NCI-H1694 treated with DMSO at 0.1 percent for 48 hours (cell line): ENCODE measurements around the gene NID1.
"Not testable (repeated sequence)": the region's sequence is repeated elsewhere in the genome, so short reads cannot be mapped to it uniquely, and the experiment has no call there.

Experiments used
- DNase-seq: peaks from one replicate; lab custom pipeline; 2025; lab: John Stamatoyannopoulos, UW

The NID1 gene

GRCh38 chr1:235968831-235969230 is 96.1 kb downstream of the NID1 start:
- DNase-seq, result no peak

GRCh38 chr1:235966134-235966533 is 98.8 kb downstream of the NID1 start:
- not testable (repeated sequence) for DNase-seq

DNA sequence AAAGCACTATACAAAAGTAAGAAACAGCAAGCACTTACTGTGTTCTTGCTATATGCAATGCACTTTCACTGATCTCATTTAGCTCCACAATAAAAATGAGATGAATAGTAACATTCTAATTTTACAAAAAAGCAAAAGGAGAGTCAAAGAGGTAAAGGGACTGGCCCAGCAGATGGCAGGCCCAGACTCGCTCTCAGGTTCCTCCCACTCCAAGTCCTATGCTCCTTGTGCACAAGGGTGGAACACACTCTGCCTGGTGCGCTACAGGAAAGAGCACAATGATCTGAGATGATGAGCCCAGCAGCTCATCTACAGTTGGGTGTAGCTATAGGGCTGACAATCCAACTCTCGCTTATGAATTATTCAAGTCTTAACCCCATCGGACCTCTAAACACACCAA is 104.1 kb downstream of the NID1 start:
- no peak for DNase-seq

DNA sequence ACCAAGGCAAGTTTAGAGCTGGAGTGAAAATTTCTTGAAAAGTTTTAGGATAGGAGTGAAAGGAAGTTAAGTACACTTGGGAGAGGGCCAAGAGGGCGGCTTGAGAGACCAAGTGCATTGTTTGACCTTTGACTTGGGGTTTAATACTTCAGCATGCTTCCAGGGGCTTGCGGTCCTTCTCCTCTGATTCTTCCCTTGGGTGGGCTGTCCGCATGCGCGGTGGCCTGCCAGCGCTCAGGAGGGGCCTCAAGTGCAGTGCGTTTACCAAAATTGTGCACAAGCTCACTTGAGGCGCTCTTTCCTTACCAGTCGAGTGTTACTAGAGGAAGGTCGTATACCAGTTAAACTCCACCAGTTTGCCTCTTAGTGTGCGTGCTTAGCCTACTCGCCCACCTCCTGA is 106.9 kb downstream of the NID1 start:
- no peak for DNase-seq

DNA sequence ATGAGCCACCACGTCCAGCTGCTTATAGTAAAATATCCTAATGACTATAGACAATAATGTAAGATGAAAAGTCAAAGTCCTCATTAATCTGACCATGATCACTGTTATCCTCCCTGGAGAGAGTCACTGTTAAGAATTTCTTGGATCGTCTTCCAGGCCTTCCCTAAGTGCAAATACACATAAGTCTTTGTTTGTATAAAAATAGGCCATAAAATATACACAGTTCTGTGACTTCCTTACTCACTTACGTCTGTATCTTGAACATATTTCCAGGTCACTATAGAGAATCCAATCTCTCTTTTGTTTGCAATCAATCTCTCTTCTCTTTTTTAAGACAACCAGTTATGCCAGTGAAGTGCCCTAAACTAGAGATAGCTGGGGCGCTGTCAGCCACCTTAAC is 109.1 kb downstream of the NID1 start:
- no peak for DNase-seq

DNA sequence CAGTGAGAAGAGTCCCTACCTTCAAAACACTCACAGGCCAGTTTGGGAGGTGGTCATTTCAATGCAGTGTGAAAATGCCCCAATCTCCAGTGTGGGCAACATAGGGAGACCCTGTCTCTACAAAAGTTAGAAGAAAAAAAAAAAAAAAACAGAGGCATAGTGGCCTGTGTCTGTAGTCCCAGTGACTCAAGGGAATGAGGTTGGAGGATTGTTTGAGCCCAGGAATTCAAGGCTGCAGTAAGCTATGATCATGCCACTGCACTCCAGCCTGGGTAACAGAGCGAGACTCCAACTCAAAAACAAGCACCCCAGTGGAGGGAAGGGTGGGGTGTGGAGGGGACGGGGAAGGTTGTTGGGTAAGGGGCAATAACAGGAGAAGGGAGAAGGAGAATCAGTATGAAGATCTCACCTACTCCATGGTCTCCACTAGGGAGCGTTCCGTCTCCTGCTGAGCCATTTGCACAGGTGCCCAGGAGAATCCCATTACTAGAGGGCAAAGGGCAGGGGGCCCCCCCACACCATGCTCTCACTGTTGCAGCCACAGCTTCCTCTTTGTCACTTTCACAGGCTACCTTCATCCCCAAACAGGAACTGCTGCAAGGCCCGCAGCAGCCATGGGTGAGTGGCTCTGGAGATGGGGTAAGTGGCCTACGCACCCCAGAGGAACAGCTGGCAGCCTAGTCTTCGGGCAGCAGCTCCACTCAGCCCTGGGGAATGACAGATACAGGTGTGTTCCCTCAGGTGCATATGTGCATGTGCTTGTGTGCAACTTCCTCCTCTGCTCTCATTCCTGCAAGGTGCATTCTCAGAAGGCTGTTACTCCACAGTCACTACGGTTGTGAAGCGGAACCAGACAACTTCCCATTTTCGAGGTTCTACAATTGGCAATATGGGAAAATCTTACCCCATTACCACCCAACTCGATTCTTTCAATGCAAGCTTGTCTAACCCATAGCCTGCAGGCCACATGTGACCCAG is 110.3 kb downstream of the NID1 start:
- DNase-seq, result peak; percentile 30

- no peak for DNase-seq
Measured at GRCh38 chr1:235953801-235954200, 111.1 kb downstream of the NID1 start.

DNA sequence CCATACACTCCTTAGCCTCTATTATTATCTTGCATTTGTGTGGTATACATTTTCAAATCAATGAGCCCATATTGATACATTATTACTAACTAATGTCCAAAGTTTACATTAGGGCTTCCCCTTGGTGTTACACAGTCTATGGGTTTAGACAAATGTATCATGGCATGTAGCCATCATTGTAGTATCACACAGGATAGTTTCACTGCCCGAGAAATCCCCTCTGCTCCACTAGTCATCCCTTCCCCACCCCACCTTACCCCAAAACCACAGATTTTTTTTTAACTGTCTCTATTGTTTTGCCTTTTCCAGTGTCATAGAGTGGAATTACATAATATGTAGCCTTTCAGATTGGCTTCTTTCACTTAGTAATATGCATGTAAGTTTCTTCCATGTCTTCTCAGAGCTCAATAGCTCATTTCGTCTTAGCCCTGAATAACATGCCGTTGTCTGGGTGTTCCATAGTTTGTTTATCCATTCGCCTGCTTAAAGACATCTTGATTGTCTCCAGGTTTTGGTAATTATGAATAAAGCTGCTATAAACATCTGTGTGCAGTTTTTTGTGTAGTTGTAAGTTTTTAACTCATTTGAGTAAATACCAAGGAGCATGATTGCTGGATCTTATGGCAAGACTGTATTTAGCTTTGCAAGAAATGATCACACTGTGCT is 111.8 kb downstream of the NID1 start:
- DNase-seq, result no peak

GRCh38 chr1:235951661-235952060 is 113.2 kb downstream of the NID1 start:
- DNase-seq, result no peak

DNA sequence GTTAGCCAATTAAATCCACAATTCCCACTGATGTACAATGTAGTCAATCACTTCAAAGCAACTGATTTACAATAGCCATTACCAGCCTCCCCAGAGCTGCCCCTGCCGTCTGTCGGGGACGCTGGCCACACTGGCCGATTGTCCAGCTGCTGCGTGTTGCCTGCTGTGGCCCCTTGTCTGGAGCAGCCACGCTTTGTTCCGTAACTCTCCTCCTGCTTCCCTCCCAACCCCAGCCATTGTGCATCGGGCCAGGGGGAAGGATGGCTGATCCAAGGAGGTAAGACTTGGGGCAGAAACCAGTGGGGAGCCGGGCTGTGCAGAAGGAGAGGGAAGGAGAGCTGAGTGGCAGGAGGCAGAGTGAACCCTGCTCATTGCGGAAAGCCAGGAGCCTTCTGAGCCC is 114.6 kb downstream of the NID1 start:
- DNase-seq, result no peak

DNA sequence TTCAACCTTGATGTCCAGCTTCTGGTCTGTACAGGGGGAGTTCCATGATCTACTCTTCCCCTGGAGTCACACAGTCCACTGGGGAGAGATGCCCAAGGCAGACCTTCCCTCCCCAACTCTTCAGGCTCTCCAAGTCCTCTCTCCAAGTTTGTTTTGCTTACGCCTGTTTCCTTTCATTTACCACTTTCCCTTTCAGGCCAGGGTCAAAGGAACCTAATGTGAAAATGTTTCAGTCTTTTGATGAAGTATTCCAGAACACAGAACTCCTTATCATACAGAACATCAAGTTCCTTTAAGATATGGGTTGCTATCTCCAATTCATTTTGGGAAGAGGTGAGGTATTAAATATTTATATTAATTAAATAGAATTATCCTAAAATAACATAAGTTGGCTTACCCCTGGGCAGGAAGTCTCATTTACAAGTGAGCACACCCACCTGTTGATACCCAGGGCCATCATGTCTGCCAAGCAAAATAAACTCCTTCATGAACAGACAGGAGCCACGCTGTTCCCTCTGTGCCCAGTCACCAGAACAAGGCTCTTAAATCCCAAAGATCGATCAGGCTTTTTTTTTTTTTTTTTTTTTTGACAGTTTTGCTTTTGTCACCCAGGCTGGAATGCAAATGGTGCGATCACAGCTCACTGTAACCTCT is 116.0 kb downstream of the NID1 start:
- DNase-seq, result no peak

GRCh38 chr1:235947989-235948388 is 116.9 kb downstream of the NID1 start:
- no peak for DNase-seq

GRCh38 chr1:235946571-235946981 is 118.3 kb downstream of the NID1 start:
- peak; percentile 20 for DNase-seq

DNA sequence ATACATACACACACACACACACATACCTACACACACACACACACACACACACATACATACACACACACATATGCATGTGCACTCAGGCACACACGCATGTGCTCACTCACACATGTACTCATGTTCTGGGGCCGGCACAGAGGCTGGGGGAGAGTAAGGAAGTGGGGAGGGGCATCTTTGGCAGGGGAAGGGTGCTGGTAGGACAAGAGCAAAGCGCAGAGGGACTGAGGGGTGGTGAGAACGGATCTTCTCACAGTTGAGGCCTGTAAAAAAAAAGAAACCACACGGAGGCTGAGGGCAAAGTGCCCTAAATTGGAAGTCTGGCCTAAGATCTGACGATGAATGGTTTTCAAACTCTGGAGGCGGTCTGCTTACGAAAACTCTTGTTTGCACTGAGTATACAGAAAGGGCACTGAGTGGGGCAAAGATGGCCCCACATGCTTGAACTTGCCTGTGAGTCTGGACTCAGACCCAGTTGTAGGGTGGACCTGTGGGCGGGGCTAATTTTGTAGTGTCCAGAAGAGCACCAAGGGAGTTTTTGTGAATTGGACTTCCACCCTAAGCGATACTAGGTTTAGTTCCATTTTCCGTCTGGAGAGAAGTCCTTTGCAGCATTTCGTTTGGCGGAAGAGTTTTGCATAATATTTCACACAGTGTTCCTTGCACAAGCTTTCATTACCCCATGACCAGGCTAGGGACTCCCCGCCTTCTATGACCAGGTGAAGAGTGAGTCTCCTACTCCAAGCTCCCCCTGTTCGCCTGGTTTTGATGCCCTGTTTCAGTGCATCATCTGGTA is 118.9 kb downstream of the NID1 start:
- DNase-seq, result no peak

DNA sequence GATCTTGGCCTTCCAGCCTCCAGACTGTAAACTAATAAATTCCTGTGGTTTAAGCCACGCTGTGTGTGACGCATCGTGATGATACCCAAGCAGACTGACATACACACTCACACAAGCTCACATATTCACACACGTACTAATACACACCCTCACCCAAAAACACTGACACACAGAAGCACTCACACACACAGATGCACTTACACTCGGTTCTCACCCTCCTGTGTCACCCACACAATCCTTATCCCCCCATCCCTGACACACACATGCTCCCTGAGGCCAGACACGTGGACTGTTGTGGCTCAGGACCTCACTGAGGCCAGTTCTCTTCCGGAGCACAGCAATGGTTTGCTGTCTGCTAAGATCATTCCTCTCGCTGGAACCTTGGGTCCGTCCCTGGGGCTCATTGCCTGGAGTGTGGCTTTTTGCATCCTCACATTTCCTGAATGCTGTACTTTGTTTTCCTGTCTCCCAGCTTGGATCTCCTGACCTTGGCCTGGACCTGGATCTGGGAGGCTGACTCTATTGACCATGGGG is 121.2 kb downstream of the NID1 start:
- no peak for DNase-seq

- no peak for DNase-seq
Measured at GRCh38 chr1:235942979-235943575, 121.8 kb downstream of the NID1 start.

DNA sequence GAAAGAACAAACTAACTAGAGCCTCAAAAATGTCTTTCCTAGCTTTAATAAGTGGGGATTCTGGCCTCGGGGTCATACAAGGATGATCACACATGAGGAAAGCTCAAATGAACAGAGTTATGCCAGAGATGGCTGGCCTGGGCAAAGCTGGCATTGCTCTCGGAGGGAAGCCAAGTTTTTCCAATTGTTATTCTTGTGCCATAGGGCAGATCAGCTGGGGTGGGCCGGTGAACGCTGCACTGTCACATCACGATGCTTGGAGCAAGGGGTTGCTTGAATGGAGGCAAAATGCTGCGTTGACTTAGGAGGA is 122.3 kb downstream of the NID1 start:
- DNase-seq, result no peak

DNA sequence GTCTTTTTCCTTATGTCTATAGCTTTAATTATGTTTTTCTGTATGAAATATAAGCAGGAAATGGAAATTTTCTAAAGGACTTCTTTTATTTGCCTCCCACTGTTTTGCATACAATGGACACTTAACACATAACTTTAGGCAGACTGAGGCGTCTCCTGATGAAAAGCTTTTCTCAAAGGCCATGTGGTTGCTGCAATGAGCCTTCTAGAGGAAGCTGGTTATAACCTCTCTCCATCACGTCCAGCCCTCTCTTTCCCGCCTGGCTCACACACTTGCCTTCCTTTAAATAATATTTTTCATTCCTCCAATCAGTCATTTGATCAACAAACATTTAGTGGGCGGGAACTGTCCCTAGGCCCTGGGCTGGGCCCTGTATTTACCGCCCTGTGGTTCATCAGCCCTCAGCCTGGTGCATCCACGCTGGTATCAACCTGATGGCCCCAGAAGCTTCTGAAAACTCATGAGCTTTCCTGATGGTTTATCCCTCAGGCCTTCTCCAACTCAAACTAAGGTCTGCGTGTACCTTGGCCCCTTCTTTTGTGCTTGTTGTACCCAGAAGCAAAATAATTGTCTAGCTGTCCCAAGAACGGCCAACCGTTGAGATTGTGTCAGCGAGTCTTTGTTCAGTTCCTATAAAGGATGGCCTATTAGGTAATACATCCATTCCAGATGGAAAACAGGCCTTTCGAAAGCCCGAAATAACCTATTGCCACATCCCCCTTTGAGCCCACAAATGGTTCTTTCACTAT is 122.8 kb downstream of the NID1 start:
- no peak for DNase-seq

GRCh38 chr1:235940285-235940684 is 124.6 kb downstream of the NID1 start:
- DNase-seq, result no peak

DNA sequence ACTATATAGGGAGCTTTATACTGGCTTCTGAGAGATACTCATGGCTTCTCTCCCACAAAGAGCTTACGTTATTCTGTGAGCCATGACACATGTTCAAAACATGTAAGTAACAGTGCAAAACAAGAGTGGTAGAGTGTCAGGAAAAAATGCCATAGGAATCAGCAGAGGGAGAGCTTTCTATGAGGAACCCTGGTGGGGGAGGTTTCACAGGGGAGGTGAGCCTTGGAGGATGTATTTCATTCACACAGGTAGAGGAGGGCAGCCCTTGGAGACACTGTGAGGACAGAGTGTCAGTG is 125.5 kb downstream of the NID1 start:
- DNase-seq, result no peak
